Body of pancreas (tissue), 4 donors: Measurements from ENCODE around the gene SH3PXD2A.

Source experiments
- POLR2A ChIP-seq, 3 donors: fragments of 450-650 bp; IDR thresholded peaks; one replicate each; pipeline ENCODE4 v1.6.1; 2016; ENCODE audit warnings: antibody characterized with exemption in 3 of 3, mild to moderate bottlenecking in 2 of 3
- TF ChIP-seq, protein P1 (sequence below), 7 experiments: fragments of 450-650 bp in 4 of 7; fragments of 200-600 bp in 3 of 7; sonication (generic) in 3 of 7; IDR thresholded peaks; one replicate each; pipeline ENCODE4 v1.5.1; 2016 to 2019; ENCODE audit warnings: antibody characterized with exemption in 7 of 7

GRCh38 chr10:103614306-103615158 lies 240.8 kb downstream of the SH3PXD2A start:
- TF ChIP-seq POLR2A (IDR thresholded peaks at IDR 0.05), result no peak
- TF ChIP-seq, protein P1, sequence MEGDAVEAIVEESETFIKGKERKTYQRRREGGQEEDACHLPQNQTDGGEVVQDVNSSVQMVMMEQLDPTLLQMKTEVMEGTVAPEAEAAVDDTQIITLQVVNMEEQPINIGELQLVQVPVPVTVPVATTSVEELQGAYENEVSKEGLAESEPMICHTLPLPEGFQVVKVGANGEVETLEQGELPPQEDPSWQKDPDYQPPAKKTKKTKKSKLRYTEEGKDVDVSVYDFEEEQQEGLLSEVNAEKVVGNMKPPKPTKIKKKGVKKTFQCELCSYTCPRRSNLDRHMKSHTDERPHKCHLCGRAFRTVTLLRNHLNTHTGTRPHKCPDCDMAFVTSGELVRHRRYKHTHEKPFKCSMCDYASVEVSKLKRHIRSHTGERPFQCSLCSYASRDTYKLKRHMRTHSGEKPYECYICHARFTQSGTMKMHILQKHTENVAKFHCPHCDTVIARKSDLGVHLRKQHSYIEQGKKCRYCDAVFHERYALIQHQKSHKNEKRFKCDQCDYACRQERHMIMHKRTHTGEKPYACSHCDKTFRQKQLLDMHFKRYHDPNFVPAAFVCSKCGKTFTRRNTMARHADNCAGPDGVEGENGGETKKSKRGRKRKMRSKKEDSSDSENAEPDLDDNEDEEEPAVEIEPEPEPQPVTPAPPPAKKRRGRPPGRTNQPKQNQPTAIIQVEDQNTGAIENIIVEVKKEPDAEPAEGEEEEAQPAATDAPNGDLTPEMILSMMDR (IDR thresholded peaks at IDR 0.05), result no peak
